Epithelial cell of proximal tubule (primary cell): ENCODE results near the gene BRPF1. TPM values are rescaled to one million over a fixed set of nuclear protein-coding genes. Genes with fewer than 3 reads are reported as not detected.

Experiments used
- DNase-seq: peaks from one replicate; pipeline ENCODE4 v3.0.0-alpha.2; 2011; ENCODE audit warnings: low read depth
- H3K4me3 ChIP-seq: 2 replicates; pipeline ENCODE4 v1.5.1; 2011; ENCODE audit warnings: low read depth, mild to moderate bottlenecking, low read length
- total RNA-seq: library from RNA; depleted of rRNA; stranded (reverse); fragments of >200 nt; gene quantifications from 2 replicates; pipeline ENCODE4 v1.2.3, GENCODE V29; 2015
- TF ChIP-seq, protein P1 (sequence below): conservative IDR thresholded peaks from 2 replicates; pipeline ENCODE4 v1.5.1; 2012; ENCODE audit warnings: low read depth, mild to moderate bottlenecking, low read length

The BRPF1 gene
- total RNA-seq, 1 donor from 2014 or later = 15.7 TPM

GRCh38 chr3:9687514-9687913 lies 44.0 kb upstream of the BRPF1 start:
- TF ChIP-seq, protein P1, sequence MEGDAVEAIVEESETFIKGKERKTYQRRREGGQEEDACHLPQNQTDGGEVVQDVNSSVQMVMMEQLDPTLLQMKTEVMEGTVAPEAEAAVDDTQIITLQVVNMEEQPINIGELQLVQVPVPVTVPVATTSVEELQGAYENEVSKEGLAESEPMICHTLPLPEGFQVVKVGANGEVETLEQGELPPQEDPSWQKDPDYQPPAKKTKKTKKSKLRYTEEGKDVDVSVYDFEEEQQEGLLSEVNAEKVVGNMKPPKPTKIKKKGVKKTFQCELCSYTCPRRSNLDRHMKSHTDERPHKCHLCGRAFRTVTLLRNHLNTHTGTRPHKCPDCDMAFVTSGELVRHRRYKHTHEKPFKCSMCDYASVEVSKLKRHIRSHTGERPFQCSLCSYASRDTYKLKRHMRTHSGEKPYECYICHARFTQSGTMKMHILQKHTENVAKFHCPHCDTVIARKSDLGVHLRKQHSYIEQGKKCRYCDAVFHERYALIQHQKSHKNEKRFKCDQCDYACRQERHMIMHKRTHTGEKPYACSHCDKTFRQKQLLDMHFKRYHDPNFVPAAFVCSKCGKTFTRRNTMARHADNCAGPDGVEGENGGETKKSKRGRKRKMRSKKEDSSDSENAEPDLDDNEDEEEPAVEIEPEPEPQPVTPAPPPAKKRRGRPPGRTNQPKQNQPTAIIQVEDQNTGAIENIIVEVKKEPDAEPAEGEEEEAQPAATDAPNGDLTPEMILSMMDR = no peak
- no peak for DNase-seq
- H3K4me3 ChIP-seq = no peak overlapping the region

GRCh38 chr3:9688961-9689360 lies 42.6 kb upstream of the BRPF1 start:
- TF ChIP-seq, protein P1 = no peak
- no peak for DNase-seq
- H3K4me3 ChIP-seq = no peak overlapping the region

DNA sequence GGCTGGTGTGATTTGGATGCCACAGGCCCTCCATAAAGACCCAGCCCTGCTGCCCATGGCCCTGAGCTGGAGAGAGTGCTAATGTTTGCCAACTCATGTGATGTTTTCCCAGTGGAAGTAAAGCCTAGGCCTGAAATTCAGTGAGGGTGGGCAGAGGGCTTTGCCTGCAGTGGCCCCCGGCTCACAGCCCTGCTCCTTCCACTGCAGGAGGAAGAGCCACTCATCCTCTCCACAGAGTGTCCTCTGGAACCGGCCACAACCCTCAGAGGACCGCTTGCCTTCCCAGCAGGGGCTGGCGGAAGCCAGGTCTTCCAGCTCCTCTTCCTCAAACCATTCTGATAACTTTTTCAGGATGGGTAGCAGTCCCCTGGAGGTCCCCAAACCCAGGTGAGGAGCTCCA lies 41.8 kb upstream of the BRPF1 start:
- DNase-seq = no peak
- H3K4me3 ChIP-seq = no peak overlapping the region
- TF ChIP-seq, protein P1 = no peak

GRCh38 chr3:9690451-9691450 lies 40.8 kb upstream of the BRPF1 start:
- TF ChIP-seq, protein P1 = no peak
- DNase-seq = no peak
- no peak overlapping the region for H3K4me3 ChIP-seq

- TF ChIP-seq, protein P1 = no peak
- no peak overlapping the region for H3K4me3 ChIP-seq
- DNase-seq = no peak
Observed at GRCh38 chr3:9691636-9692035, 39.9 kb upstream of the BRPF1 start.

DNA sequence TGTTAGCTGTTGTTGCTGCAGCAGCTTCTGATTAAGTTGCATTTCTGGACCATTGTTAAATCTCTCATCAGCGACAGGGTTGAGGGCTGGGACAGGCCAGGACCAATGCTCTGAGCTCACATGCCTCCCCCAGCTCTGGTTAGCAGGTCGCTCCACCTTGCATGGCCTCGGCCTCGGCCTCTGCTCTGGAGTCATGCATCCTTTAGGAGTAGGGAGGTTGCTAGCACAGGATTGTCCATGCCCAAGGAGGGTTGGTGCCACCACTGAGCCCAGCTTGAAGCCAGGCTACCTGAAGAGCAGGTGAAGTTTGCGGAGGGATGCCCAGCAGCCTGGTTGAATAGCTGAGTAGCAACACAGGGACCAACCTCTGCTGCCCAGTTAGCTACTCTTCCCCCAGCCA lies 39.1 kb upstream of the BRPF1 start:
- no peak for DNase-seq
- TF ChIP-seq, protein P1 = no peak
- H3K4me3 ChIP-seq = no peak overlapping the region
